Endothelial cell of umbilical vein (primary cell): ENCODE results near the gene EEFSEC. TPM values are rescaled to one million over a fixed set of nuclear protein-coding genes. Genes with fewer than 3 reads are reported as not detected.

Experiments used
- BruUV-seq: library from RNA; stranded (reverse); fragments of 400-500 nt; replicated peaks from 2 replicates; lab custom pipeline; 2021; lab: Mats Ljungman, UMichigan
- CTCF ChIA-PET: fragments of 300-600, 350-600 bp; sonication (Branson Sonifier 250); formaldehyde crosslinking; loops from one replicate; lab custom pipeline; 2021; ENCODE audit warnings: antibody characterized with exemption, inconsistent platforms; lab: Charles Lee
- POLR2A ChIA-PET: fragments of 300-600, 350-600 bp; sonication (Branson Sonifier 250); formaldehyde crosslinking; loops from one replicate; lab custom pipeline; 2021; ENCODE audit warnings: antibody characterized with exemption, inconsistent platforms; lab: Charles Lee
- DNase-seq: peaks from one replicate; pipeline ENCODE4 v3.0.0-alpha.2; 2011; ENCODE audit warnings: low read depth, low spot score
- FAIRE-seq: peaks from 2 replicates; lab custom pipeline; 2011; peaks lifted over from hg19 to GRCh38; lab: Jason Lieb, UNC
- H2AFZ ChIP-seq: 2 replicates; pipeline ENCODE4 v1.6.0; 2012; ENCODE audit warnings: low read depth, low read length, control low read depth, inconsistent platforms
- H3K27ac ChIP-seq: 2 replicates; pipeline ENCODE4 v1.5.1; 2011; ENCODE audit warnings: low read depth, mild to moderate bottlenecking, control low read depth, low read length, moderate library complexity; ENCODE audit not compliant: insufficient read depth
- H3K27me3 ChIP-seq, 2 experiments: 2 replicates each; pipeline versions ENCODE4 v1.6.0 to v1.6.1; 2011; ENCODE audit warnings: low read length in 2 of 2, mixed read lengths in 1 of 2; ENCODE audit not compliant: control insufficient read depth in 2 of 2, insufficient read depth in 2 of 2
- H3K36me3 ChIP-seq, 2 experiments: 2 replicates in 1 of 2; 3 replicates in 1 of 2; pipeline ENCODE4 v1.5.1; 2011; ENCODE audit warnings: low read length in 2 of 2, mild to moderate bottlenecking in 1 of 2, moderate library complexity in 1 of 2; ENCODE audit not compliant: control insufficient read depth in 2 of 2, insufficient read depth in 2 of 2; ENCODE audit errors: extremely low read depth in 1 of 2
- H3K4me1 ChIP-seq: 3 replicates; pipeline ENCODE4 v1.5.1; 2011; ENCODE audit warnings: mild to moderate bottlenecking, low read length; ENCODE audit not compliant: control insufficient read depth, insufficient read depth; ENCODE audit errors: extremely low read depth
- H3K4me2 ChIP-seq: 2 replicates; pipeline ENCODE4 v1.6.1; 2011; ENCODE audit warnings: low read length, control low read depth, mixed read lengths; ENCODE audit not compliant: insufficient read depth
- H3K4me3 ChIP-seq, 3 experiments: fragments of 200-600 bp in 1 of 3; sonication (generic), shearing (Covaris generic) in 1 of 3; replicated peaks in 1 of 3; 2 replicates each; pipeline ENCODE4 v1.5.1; 2011 to 2016; ENCODE audit warnings: control low read depth in 3 of 3, low read length in 3 of 3, mild to moderate bottlenecking in 2 of 3, inconsistent platforms in 1 of 3, low read depth in 1 of 3, moderate library complexity in 1 of 3; ENCODE audit not compliant: insufficient read depth in 1 of 3
- H3K79me2 ChIP-seq: 2 replicates; pipeline ENCODE4 v1.6.0; 2012; ENCODE audit warnings: low read length, inconsistent platforms; ENCODE audit not compliant: control insufficient read depth, insufficient read depth
- H3K9ac ChIP-seq: replicated peaks from 2 replicates; pipeline ENCODE3; 2011; ENCODE audit warnings: low read length, control low read depth; ENCODE audit not compliant: insufficient read depth; ENCODE audit errors: extremely low read depth
- H3K9me1 ChIP-seq: replicated peaks from 3 replicates; pipeline ENCODE4 v1.6.0; 2011; ENCODE audit warnings: mild to moderate bottlenecking, low read length; ENCODE audit not compliant: control insufficient read depth, insufficient read depth; ENCODE audit errors: extremely low read depth
- H3K9me3 ChIP-seq: replicated peaks from 2 replicates; pipeline ENCODE4 v1.5.1; 2012; ENCODE audit warnings: low read length, inconsistent platforms; ENCODE audit not compliant: control insufficient read depth, insufficient read depth
- H4K20me1 ChIP-seq: replicated peaks from 2 replicates; pipeline ENCODE3; 2011; ENCODE audit warnings: mild to moderate bottlenecking, low read length; ENCODE audit not compliant: control insufficient read depth, insufficient read depth; ENCODE audit errors: extremely low read depth
- EZH2 ChIP-seq: IDR thresholded peaks from 2 replicates; pipeline ENCODE4 v1.6.1; 2012; ENCODE audit warnings: borderline replicate concordance, low read depth, mild to moderate bottlenecking, moderate library complexity, low read length, inconsistent platforms; ENCODE audit not compliant: severe bottlenecking
- FOS ChIP-seq: IDR thresholded peaks from 2 replicates; pipeline ENCODE4 v1.6.1; 2011; ENCODE audit warnings: mild to moderate bottlenecking, low read length, moderate library complexity, borderline replicate concordance; ENCODE audit not compliant: insufficient read depth
- GATA2 ChIP-seq: IDR thresholded peaks from 2 replicates; pipeline ENCODE4 v1.7.0; 2011; ENCODE audit warnings: low read depth, mild to moderate bottlenecking, moderate library complexity, mixed read lengths, low read length; ENCODE audit not compliant: insufficient read length, insufficient read depth
- JUN ChIP-seq: IDR thresholded peaks from 2 replicates; pipeline ENCODE4 v1.6.1; 2011; ENCODE audit warnings: borderline replicate concordance, low read depth; ENCODE audit not compliant: insufficient read length, insufficient read depth
- MYC ChIP-seq: IDR thresholded peaks from one replicate; pipeline ENCODE4 v1.6.1; 2011; ENCODE audit warnings: mild to moderate bottlenecking, low read depth, low read length
- POLR2A ChIP-seq: IDR thresholded peaks from 2 replicates; pipeline ENCODE4 v1.6.1; 2012; ENCODE audit warnings: low read depth, mild to moderate bottlenecking, control low read depth, low read length
- POLR2AphosphoS5 ChIP-seq: IDR thresholded peaks from 2 replicates; pipeline ENCODE4 v1.6.1; 2012; ENCODE audit warnings: low read depth, mild to moderate bottlenecking, control low read depth, low read length, moderate library complexity; ENCODE audit not compliant: insufficient read depth
- dilution Hi-C: fragments of 300-500 bp; cut with MboI; formaldehyde crosslinking; loops from one replicate; pipeline ENCODE4 v1.15.0; 2019; ENCODE audit warnings: low sequenced_read_pairs; ENCODE audit not compliant: extremely low pct_ligation_motif_present
- intact Hi-C: fragments of 100-400 bp; cut with micrococcal nuclease; formaldehyde crosslinking; loops from one replicate; pipeline ENCODE4 v1.10.0; 2022
- polyA plus RNA-seq, 4 experiments: library from polyadenylated mRNA; depleted of rRNA in 3 of 4; stranded (reverse) in 3 of 4; unstranded in 1 of 4; fragments of >200 nt; gene quantifications; 2 replicates each; pipeline versions ENCODE4 v1.2.1 to v1.2.3, GENCODE V29; 2011 to 2012; ENCODE audit warnings: missing spikeins in 1 of 4
- total RNA-seq: library from RNA; stranded (reverse); gene quantifications from 2 replicates; pipeline ENCODE4 v1.2.3, GENCODE V29; 2021
- TF ChIP-seq, protein P1 (sequence below), 2 donors: IDR thresholded peaks; 1 replicate in 1 of 2; 2 replicates in 1 of 2; pipeline ENCODE4 v1.5.1; 2011; ENCODE audit warnings: low read length in 2 of 2, mild to moderate bottlenecking in 2 of 2, moderate library complexity in 2 of 2, control low read depth in 1 of 2, inconsistent platforms in 1 of 2, low read depth in 1 of 2; ENCODE audit not compliant: insufficient read depth in 1 of 2; ENCODE audit errors: extremely low read depth in 1 of 2
- TF ChIP-seq, protein P2 (sequence below): IDR thresholded peaks from 2 replicates; pipeline ENCODE4 v1.6.1; 2011; ENCODE audit not compliant: insufficient read depth, insufficient read length

EEFSEC gene
- total and polyA plus RNA-seq, 2 donors (not counting 3 experiments of a cell fraction or from before 2014, with no cell fraction given) = 13.1 to 14.5 TPM

DNA sequence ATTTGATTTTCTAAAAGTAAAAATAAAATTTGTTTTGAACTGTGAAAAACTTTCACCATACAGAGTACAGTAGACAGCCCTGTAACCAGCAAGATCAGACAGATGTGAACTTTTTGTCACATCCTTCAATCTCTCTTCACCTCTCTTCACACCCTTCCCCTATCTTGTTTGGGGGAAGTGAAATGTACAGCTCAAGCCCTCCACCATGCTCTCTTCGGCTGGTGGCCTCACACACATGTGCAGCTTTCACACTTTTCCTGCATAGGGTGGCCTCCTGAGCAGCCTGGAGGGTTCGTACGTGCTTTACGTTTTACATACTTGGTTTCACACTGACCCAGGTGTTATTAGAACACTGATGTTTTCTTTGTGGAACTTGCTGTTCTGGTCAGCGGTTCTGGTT lies 227.0 kb downstream of the EEFSEC start:
- BruUV-seq = no TSS peak
- H3K9ac ChIP-seq = no peak overlapping the region
- ChIA-PET POLR2A (no interaction called here), CTCF (no interaction called here)
- H3K4me1 ChIP-seq = peaks cover 7% of the 10 kb centered on the region
- H3K9me1 ChIP-seq = no peaks in the 10 kb centered on the region
- dilution Hi-C loops (no loop called here), intact Hi-C loops (no loop called here)
- DNase-seq (no peak), FAIRE-seq (no peak)
- TF ChIP-seq POLR2A (no peak), EZH2 (no peak), MYC (no peak), POLR2AphosphoS5 (no peak), JUN (no peak), GATA2 (no peak), FOS (no peak)
- TF ChIP-seq, protein P1, sequence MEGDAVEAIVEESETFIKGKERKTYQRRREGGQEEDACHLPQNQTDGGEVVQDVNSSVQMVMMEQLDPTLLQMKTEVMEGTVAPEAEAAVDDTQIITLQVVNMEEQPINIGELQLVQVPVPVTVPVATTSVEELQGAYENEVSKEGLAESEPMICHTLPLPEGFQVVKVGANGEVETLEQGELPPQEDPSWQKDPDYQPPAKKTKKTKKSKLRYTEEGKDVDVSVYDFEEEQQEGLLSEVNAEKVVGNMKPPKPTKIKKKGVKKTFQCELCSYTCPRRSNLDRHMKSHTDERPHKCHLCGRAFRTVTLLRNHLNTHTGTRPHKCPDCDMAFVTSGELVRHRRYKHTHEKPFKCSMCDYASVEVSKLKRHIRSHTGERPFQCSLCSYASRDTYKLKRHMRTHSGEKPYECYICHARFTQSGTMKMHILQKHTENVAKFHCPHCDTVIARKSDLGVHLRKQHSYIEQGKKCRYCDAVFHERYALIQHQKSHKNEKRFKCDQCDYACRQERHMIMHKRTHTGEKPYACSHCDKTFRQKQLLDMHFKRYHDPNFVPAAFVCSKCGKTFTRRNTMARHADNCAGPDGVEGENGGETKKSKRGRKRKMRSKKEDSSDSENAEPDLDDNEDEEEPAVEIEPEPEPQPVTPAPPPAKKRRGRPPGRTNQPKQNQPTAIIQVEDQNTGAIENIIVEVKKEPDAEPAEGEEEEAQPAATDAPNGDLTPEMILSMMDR (IDR thresholded peaks at IDR 0.05; ENCODE audit: extremely low read depth in 1 of 2, insufficient read depth in 1 of 2, low read depth in 1 of 2, low read length in 2 of 2) = no peak
- TF ChIP-seq, protein P2, sequence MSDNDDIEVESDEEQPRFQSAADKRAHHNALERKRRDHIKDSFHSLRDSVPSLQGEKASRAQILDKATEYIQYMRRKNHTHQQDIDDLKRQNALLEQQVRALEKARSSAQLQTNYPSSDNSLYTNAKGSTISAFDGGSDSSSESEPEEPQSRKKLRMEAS = no peak
- no peak overlapping the region for H3K4me2 ChIP-seq
- H3K27me3 ChIP-seq = no peaks in the 10 kb centered on the region
- no peaks in the 10 kb centered on the region for H3K9me3 ChIP-seq
- H3K36me3 ChIP-seq = no peaks in the 10 kb centered on the region
- H3K4me3 ChIP-seq = no peak overlapping the region
- H2AFZ ChIP-seq = no peak overlapping the region
- H4K20me1 ChIP-seq = no peaks in the 10 kb centered on the region
- no peak overlapping the region for H3K27ac ChIP-seq
- H3K79me2 ChIP-seq = no peaks in the 10 kb centered on the region
